SKM-1 treated with dmso at 0.1 percent for 144 hours (cell line): ENCODE measurements around the gene TTC28.

Experiments
- DNase-seq: peaks from one replicate; lab custom pipeline; 2025; ENCODE audit not compliant: unreplicated experiment; lab: John Stamatoyannopoulos, UW

TTC28 gene

GRCh38 chr22:27959335-27960090, 720.1 kb downstream of the TTC28 start:
- DNase-seq = no peak

DNA sequence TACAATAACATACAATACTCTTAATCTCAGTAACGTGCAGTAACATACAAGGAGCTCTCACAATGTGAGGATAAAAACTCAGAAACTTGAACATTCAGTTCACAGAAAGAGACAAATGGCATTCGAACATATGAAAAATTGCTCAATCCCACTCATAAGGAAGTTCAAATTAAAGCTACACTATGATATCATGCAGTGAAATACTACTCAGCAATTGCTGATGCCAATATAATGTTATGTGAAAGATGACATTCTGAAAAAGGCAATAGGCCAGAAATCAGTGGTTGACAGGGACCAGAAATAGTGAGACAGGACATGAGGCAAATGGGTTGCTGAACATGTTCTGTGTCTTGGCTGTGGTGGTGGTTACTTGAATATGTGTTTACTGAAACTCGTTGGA, 726.9 kb downstream of the TTC28 start:
- DNase-seq = peak; percentile 19

GRCh38 chr22:27952091-27952490, 727.5 kb downstream of the TTC28 start:
- DNase-seq = no peak

DNA sequence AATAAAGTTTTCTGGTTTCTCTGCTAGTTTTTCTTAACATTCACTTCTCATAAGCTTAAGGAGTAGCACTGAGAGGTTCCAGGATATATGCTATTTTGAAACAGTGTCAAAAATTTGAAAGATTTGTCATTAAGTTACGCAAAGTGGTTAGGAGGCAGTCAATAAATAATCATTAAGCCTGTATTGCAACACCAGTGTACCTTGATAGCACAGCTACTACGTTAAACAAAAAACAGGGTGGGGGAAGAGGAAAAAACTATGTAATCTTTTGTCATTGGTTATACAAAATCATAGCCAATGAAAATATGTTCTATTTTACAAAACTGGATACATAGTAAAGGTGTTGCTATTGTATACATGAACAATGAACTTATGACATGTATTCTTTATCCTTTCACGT, 730.2 kb downstream of the TTC28 start:
- DNase-seq = no peak

GRCh38 chr22:27948569-27948968, 731.1 kb downstream of the TTC28 start:
- no peak for DNase-seq

DNA sequence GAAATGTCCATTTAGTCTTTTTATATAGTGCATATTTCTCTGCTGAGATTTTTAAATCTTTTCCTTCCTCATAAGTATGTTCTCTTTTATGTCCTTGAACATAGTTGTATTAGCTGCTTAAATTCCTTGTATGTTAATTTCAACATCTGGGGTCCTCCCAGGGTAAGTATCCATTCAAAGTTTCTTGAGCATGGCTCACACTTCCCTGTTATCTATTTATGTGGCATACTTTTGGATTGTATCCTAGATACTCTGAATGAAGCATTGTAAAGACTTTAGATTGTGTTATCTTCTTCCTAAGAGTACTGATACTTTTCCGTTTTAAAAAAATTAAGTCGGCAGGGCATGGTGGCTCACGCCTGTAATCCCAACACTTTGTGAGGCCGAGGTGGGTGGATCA, 732.2 kb downstream of the TTC28 start:
- DNase-seq = no peak

GRCh38 chr22:27941143-27941542, 738.5 kb downstream of the TTC28 start:
- DNase-seq = no peak

GRCh38 chr22:27937453-27937852, 742.2 kb downstream of the TTC28 start:
- DNase-seq = no peak

- no peak for DNase-seq
Measured at GRCh38 chr22:27935897-27936296, 743.7 kb downstream of the TTC28 start.

DNA sequence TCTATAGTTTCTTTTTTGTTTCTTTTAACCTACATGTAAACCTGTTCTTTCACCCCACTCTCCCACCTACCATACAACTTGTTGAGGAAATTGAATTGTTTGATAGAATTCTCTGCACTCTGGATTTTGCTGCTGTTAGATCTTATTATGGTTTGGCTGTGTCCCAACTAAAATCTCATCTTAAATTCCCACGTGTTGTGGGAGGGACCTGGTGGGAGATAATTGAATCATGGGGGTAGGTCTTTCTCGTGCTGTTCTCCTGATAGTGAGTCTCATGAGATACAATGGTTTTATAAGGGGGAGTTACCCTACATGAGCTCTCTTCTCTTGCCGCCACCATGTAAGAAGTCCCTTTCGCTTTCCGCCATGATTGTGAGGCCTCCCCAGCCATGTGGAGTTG, 745.6 kb downstream of the TTC28 start:
- no peak for DNase-seq

DNA sequence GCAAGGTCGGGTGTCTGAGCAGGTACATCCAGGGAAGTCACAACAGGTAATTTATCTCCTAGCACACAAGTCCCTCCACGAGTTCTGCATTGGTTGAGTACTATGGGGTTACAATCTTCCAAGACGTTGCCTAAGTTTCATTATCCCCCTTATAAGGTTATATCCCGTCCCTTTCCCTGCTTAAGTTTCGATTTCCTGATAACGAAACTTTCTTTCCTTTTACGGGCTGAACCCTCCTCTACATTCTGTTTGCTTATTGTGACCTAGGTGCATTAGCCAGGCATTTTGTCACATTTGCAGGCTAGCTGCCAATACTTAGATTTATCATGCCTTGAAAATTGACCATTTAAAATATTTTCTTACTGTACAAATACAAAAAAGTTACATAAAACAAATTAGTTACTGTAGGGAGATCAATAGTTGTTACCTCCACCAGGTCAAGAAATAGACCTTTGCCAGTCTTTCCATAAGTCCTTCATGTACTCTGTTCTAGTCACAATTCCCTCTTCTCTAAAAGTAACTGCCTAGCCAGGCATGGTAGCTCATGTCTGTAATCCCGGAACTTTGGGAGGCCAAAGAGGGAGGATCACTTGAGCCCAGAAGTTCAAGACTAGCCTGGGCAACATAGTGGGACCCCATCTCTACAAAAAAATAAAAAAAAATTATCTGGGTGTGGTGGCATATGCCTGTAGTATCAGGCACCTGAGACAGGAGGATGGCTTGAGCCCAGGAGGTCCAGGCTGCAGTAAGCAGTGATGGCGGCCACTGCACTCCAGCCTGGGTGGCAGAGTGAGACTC, 746.3 kb downstream of the TTC28 start:
- no peak for DNase-seq

- DNase-seq = no peak
Measured at GRCh38 chr22:27930331-27931060, 749.1 kb downstream of the TTC28 start.
